GM18520 (cell line): ENCODE data around the gene CORO1A.
"Not testable (repeated sequence)": the region's sequence is repeated elsewhere in the genome, so short reads cannot be mapped to it uniquely, and the experiment has no call there.

Experiments used
- ATAC-seq: cut with Tn5 transposase; IDR thresholded peaks from one replicate; pipeline ENCODE4 v1.9.1; 2021; ENCODE audit not compliant: unreplicated experiment

The CORO1A gene

DNA sequence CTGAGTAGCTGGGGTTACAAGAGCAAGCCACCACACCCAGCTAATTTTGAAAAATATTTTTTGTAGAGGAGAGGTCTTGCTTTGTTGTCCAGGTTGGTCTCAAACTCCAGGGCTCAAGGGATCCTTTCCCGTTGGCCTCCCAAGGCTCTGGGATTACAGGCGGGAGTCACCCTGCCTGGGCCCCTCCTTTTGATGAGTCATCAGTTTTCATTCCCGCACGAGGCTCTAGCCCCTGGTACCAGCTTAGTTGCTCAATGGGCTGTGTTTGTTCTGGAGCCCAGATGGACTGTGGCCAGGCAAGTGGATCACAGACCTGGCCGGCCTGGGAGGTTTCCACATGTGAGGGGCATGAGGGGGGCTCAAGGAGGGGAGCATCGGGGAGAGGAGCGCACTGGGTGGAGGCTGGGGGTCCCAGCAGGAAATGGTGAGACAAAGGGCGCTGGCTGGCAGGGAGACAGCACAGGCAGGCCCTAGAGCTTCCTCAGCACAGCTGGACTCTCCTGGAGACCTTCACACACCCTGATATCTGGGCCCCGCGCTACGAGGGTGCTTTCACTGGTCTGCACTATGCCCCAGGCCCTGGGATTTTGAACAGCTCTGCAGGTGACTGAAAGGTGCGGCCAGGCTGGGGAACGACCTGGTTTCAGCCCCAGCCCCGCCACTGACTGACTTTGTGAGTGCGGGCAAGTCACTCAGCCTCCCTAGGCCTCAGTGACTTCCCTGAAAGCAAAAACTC, 16.4 kb downstream of the CORO1A start:
- not testable (repeated sequence) for ATAC-seq

DNA sequence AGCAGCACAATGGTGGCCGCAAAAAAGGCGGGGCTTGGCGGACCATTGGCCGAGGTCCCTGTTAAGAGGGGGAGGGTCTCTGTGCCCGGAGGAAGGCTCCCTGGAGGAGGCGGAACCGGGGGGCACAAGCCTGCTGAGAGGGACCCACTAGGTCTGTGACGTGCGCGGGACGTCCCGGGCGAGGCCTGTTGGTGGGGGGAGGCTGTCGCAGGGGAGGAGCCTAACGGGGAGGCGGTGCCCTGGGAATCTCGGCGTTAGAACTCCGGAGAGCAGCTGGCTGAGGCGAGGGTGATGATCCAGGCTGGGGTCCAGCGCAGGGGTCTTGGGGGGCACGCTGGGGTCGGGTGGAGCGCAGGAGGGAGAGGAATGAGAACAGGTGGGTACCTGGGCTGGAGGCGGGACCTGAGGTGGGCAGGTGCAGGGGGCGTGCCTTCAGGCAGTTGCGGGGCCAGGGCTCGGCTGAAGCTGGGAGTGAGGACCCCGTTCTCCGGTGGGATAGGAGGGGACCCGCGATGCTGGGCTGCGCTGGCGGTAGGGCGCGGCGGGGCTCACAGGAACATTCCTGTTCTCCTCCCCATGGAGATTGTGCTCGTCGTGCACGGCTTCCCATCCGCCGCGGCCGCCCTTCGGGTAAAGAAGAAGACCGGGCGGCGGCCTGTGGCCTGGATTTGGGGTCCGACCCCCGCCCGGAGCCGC, 22.3 kb downstream of the CORO1A start:
- ATAC-seq, result not testable (repeated sequence)

DNA sequence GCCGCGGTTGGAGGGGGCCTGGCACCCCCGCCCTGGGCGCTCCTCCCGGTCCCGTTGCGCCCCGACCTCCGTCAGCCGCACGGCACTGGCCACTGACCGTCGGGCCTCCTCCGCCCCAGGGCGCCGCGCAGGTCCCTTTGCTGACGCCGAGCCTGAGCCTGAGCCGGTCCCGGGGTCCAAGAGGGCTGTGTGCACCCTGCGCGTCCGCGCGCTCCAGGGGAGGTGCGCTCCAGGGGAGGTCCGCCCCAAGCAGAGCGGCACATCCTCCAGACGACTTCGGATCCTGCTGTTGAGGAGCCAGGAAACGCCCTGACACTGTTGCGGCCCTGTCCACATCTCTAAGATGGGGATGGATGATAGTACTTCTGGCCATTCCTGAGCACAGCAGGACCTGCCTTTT, 22.9 kb downstream of the CORO1A start:
- ATAC-seq, result not testable (repeated sequence)

GRCh38 chr16:30207063-30207704, 23.8 kb downstream of the CORO1A start:
- not testable (repeated sequence) for ATAC-seq

- ATAC-seq, result not testable (repeated sequence)
Observed at GRCh38 chr16:30209032-30209431, 25.6 kb downstream of the CORO1A start.

DNA sequence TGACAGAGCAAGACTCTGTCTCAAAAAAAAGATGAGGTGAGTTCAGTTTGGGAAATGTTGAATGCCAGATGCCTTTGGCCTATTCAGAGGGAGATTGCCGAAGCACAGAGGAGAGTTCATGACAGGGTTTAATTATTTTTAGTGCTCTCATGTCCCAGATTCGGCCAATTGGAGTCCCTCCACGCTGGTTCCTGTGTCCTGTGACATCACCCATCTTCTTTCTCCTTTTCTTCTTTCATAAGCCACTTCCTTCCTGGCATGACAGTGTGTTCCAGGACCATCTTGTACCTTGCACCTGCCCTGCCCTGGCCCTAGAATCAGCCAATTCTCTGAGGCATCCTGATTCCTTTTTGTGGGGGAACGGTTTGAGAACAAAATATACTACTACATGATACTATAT, 28.0 kb downstream of the CORO1A start:
- ATAC-seq, result not testable (repeated sequence)

DNA sequence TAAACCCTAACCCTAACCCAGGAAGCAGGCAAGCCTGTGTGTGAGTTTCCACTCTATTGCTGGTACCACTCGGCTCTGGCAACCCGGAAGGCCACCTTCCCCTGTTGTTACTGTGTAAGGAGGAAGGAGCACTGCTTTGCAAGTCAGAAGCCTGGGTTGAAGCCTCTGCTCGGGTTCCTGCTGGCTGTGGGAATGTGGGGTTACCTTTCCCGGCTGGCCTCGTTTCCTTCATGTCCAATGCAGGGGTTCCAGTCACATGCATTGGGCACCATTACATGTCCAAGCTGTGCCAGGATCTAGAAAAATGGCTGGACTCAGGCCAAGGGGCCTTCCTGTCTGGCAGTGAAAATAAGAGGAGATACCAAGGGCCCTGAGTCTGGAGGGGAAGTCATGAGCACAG, 33.7 kb downstream of the CORO1A start:
- not testable (repeated sequence) for ATAC-seq
